VCaP (cell line): ENCODE measurements around the gene GHRH.

Experiments
- H3K27ac ChIP-seq: fragments of 450-650 bp; 2 replicates; pipeline ENCODE4 v1.5.1; 2017
- CTCF ChIP-seq: fragments of 450-650 bp; conservative IDR thresholded peaks from 2 replicates; pipeline ENCODE4 v1.5.1; 2017; ENCODE audit warnings: mild to moderate bottlenecking, moderate library complexity

Gene GHRH

GRCh38 chr20:37288091-37288490 is 26.5 kb upstream of the GHRH start:
- no peak overlapping the region for H3K27ac ChIP-seq

GRCh38 chr20:37285664-37286374 is 24.2 kb upstream of the GHRH start:
- no peak for TF ChIP-seq CTCF
- H3K27ac ChIP-seq = no peak overlapping the region

More at GRCh38 chr20:37288091-37288490, 26.5 kb upstream of the GHRH start:
- no peak for TF ChIP-seq CTCF

GRCh38 chr20:37284691-37285161 is 23.1 kb upstream of the GHRH start:
- no peak overlapping the region for H3K27ac ChIP-seq
- no peak for TF ChIP-seq CTCF

- no peak for TF ChIP-seq CTCF
Measured at GRCh38 chr20:37283530-37284195, 22.0 kb upstream of the GHRH start.

GRCh38 chr20:37282556-37282955 is 20.9 kb upstream of the GHRH start:
- peak; percentile 65 for TF ChIP-seq CTCF
- no peak overlapping the region for H3K27ac ChIP-seq

More at GRCh38 chr20:37283530-37284195, 22.0 kb upstream of the GHRH start:
- H3K27ac ChIP-seq = no peak overlapping the region

- no peak for TF ChIP-seq CTCF
Measured at GRCh38 chr20:37280403-37280802, 18.8 kb upstream of the GHRH start.

GRCh38 chr20:37279820-37280219 is 18.2 kb upstream of the GHRH start:
- TF ChIP-seq CTCF = no peak
- peak overlapping the region; percentile 5; the same call in 1 of the 2 replicates for H3K27ac ChIP-seq

More at GRCh38 chr20:37280403-37280802, 18.8 kb upstream of the GHRH start:
- peak overlapping the region; percentile 5; the same call in 1 of the 2 replicates for H3K27ac ChIP-seq
